IMR-90 (cell line): ENCODE data around the gene PRXL2B. TPM values are rescaled to one million over a fixed set of nuclear protein-coding genes. Genes with fewer than 3 reads are reported as not detected.

Experiments used
- ATAC-seq: fragments of 200-7000 bp; cut with Tn5 transposase; 2 replicates; pipeline ENCODE4 v1.9.1; 2020; ENCODE audit warnings: low read depth, mild to moderate bottlenecking, moderate library complexity
- BruUV-seq: library from RNA; stranded (reverse); fragments of 400-500 nt; replicated peaks from 2 replicates; lab custom pipeline; 2021; lab: Mats Ljungman, UMichigan
- CTCF ChIA-PET: fragments of 300-600 bp; formaldehyde crosslinking; extraction: SDS; loops from one replicate; lab custom pipeline; 2021; ENCODE audit warnings: antibody characterized with exemption; lab: Yijun Ruan, JAX
- POLR2A ChIA-PET: fragments of 300-600 bp; sonication (Branson Sonifier 250); formaldehyde crosslinking; loops from one replicate; lab custom pipeline; 2022; ENCODE audit warnings: antibody characterized with exemption; ENCODE audit not compliant: unreplicated experiment; lab: Charles Lee
- DNase-seq: peaks from one replicate; pipeline ENCODE4 v3.0.0; 2013
- H2AFZ ChIP-seq: replicated peaks from 2 replicates; pipeline ENCODE3; 2013; ENCODE audit warnings: low read length, mild to moderate bottlenecking; ENCODE audit not compliant: poor library complexity
- H2AK5ac ChIP-seq: 2 replicates; pipeline ENCODE4 v1.6.1; 2013; ENCODE audit warnings: low read depth, low read length, inconsistent platforms
- H2AK9ac ChIP-seq: replicated peaks from 2 replicates; pipeline ENCODE3; 2013; ENCODE audit warnings: mild to moderate bottlenecking, low read depth, low read length, moderate library complexity; ENCODE audit not compliant: poor library complexity
- H2BK120ac ChIP-seq: 2 replicates; pipeline ENCODE4 v1.6.1; 2013; ENCODE audit warnings: low read depth, low read length, inconsistent platforms
- H2BK15ac ChIP-seq: 3 replicates; pipeline ENCODE4 v1.6.1; 2013; ENCODE audit warnings: low read depth, low read length, inconsistent platforms
- H2BK20ac ChIP-seq: 2 replicates; pipeline ENCODE4 v1.6.1; 2013; ENCODE audit warnings: low read depth, mild to moderate bottlenecking, inconsistent platforms, low read length, moderate library complexity
- H2BK5ac ChIP-seq: 2 replicates; pipeline ENCODE4 v1.6.1; 2013; ENCODE audit warnings: mild to moderate bottlenecking, low read depth, low read length, inconsistent platforms; ENCODE audit not compliant: poor library complexity, severe bottlenecking
- H3K14ac ChIP-seq: replicated peaks from 2 replicates; pipeline ENCODE4 v1.6.1; 2013; ENCODE audit warnings: low read depth, low read length, inconsistent platforms
- H3K18ac ChIP-seq: 2 replicates; pipeline ENCODE4 v1.6.1; 2013; ENCODE audit warnings: low read depth, low read length, control low read depth
- H3K23ac ChIP-seq: 2 replicates; pipeline ENCODE4 v1.6.1; 2013; ENCODE audit warnings: low read depth, low read length, inconsistent platforms
- H3K27ac ChIP-seq: 2 replicates; pipeline ENCODE4 v1.5.1; 2013; ENCODE audit warnings: mild to moderate bottlenecking, control low read depth, low read length; ENCODE audit not compliant: insufficient read depth
- H3K27me3 ChIP-seq: 2 replicates; pipeline ENCODE4 v1.6.1; 2013; ENCODE audit warnings: low read length; ENCODE audit not compliant: control insufficient read depth, insufficient read depth
- H3K36me3 ChIP-seq: 2 replicates; pipeline ENCODE4 v1.6.1; 2013; ENCODE audit warnings: low read length, mixed read lengths; ENCODE audit not compliant: control insufficient read depth, insufficient read depth
- H3K4ac ChIP-seq: 2 replicates; pipeline ENCODE4 v1.6.1; 2013; ENCODE audit warnings: low read depth, low read length, inconsistent platforms
- H3K4me1 ChIP-seq: 2 replicates; pipeline ENCODE4 v1.6.1; 2013; ENCODE audit warnings: low read length, mixed read lengths; ENCODE audit not compliant: control insufficient read depth, insufficient read depth
- H3K4me2 ChIP-seq: 2 replicates; pipeline ENCODE4 v1.6.1; 2013; ENCODE audit warnings: low read depth, mild to moderate bottlenecking, control low read depth, low read length, moderate library complexity
- H3K4me3 ChIP-seq: 2 replicates; pipeline ENCODE4 v1.5.1; 2013; ENCODE audit warnings: low read depth, mild to moderate bottlenecking, control low read depth, low read length, moderate library complexity; ENCODE audit not compliant: insufficient read depth
- H3K56ac ChIP-seq: 2 replicates; pipeline ENCODE4 v1.6.1; 2013; ENCODE audit warnings: low read length, inconsistent platforms; ENCODE audit not compliant: insufficient read depth; ENCODE audit errors: extremely low read depth
- H3K79me1 ChIP-seq, 2 experiments: 2 replicates each; pipeline ENCODE4 v1.6.1; 2013; ENCODE audit warnings: low read length in 2 of 2, inconsistent platforms in 1 of 2, low read depth in 1 of 2
- H3K9ac ChIP-seq: 2 replicates; pipeline ENCODE4 v1.6.1; 2013; ENCODE audit warnings: low read depth, low read length, control low read depth
- H3K9me1 ChIP-seq: 2 replicates; pipeline ENCODE4 v1.6.1; 2013; ENCODE audit warnings: low read length, inconsistent platforms; ENCODE audit not compliant: insufficient read depth
- H3K9me3 ChIP-seq: 2 replicates; pipeline ENCODE4 v1.6.1; 2013; ENCODE audit warnings: low read length; ENCODE audit not compliant: control insufficient read depth, insufficient read depth
- H4K20me1 ChIP-seq: 2 replicates; pipeline ENCODE4 v1.6.1; 2013; ENCODE audit warnings: low read length, inconsistent platforms; ENCODE audit not compliant: insufficient read depth
- H4K5ac ChIP-seq: 2 replicates; pipeline ENCODE4 v1.6.1; 2013; ENCODE audit warnings: mild to moderate bottlenecking, low read depth, low read length, control low read depth
- H4K8ac ChIP-seq, 2 experiments: 2 replicates each; pipeline ENCODE4 v1.6.1; 2013; ENCODE audit warnings: low read depth in 2 of 2, low read length in 2 of 2, control low read depth in 1 of 2, inconsistent platforms in 1 of 2
- H4K91ac ChIP-seq: 2 replicates; pipeline ENCODE4 v1.6.1; 2013; ENCODE audit warnings: low read depth, low read length, inconsistent platforms; ENCODE audit not compliant: insufficient read depth
- MXI1 ChIP-seq: IDR thresholded peaks from 2 replicates; pipeline ENCODE4 v1.6.1; 2012; ENCODE audit warnings: low read depth, mild to moderate bottlenecking, low read length, moderate library complexity, borderline replicate concordance
- RCOR1 ChIP-seq: IDR thresholded peaks from 2 replicates; pipeline ENCODE4 v1.6.1; 2012; ENCODE audit warnings: mild to moderate bottlenecking, low read length, improper control_type of control experiment; ENCODE audit not compliant: insufficient replicate concordance
- SMC3 ChIP-seq: fragments of 150-350 bp; IDR thresholded peaks from 2 replicates; pipeline ENCODE4 v1.6.1; 2016; ENCODE audit warnings: low read depth, mild to moderate bottlenecking, antibody characterized with exemption, low read length, moderate library complexity
- WGBS, 2 experiments: methylation state at CpG; one replicate each; pipeline versions ENCODE4 v1.1.5 to v1.1.7; 2013; ENCODE audit warnings: missing lambda C conversion rate in 2 of 2; ENCODE audit not compliant: insufficient read length in 1 of 2; ENCODE audit errors: extremely low coverage in 2 of 2; 5-methylcytosine and 5-hydroxymethylcytosine counted together
- dilution Hi-C: fragments of 300-500 bp; cut with HindIII; formaldehyde crosslinking; loops from one replicate; pipeline ENCODE4 v1.14.3; 2018; ENCODE audit warnings: low sequenced_read_pairs; ENCODE audit not compliant: unreplicated experiment
- in situ Hi-C: fragments of 300-500 bp; cut with MboI; formaldehyde crosslinking; loops from 3 replicates; pipeline ENCODE4 v1.14.3; 2019; ENCODE audit warnings: low sequenced_read_pairs, inconsistent platforms, mixed read lengths
- intact Hi-C: fragments of 100-400 bp; cut with micrococcal nuclease; formaldehyde crosslinking; loops from 2 replicates; pipeline ENCODE4 v1.10.0; 2022
- polyA plus RNA-seq, 3 experiments: library from polyadenylated mRNA; depleted of rRNA; stranded (reverse); fragments of >200 nt; gene quantifications; 2 replicates each; pipeline ENCODE4 v1.2.3, GENCODE V29; 2012; ENCODE audit warnings: low replicate concordance in 1 of 3
- total RNA-seq: library from RNA; depleted of rRNA; stranded (reverse); fragments of >200 nt; gene quantifications from 2 replicates; pipeline ENCODE4 v1.2.3, GENCODE V29; 2012

The PRXL2B gene
- total and polyA plus RNA-seq, 2 of the 4 experiments (the other 2 are of a cell fraction): 10.9 to 22.3 TPM

GRCh38 chr1:2609319-2610035, 22.9 kb downstream of the PRXL2B start:
- no peaks in the 10 kb centered on the region for H3K4me1 ChIP-seq
- no peak overlapping the region for H4K91ac ChIP-seq
- H3K14ac ChIP-seq: no peak overlapping the region
- no peak overlapping the region for H3K18ac ChIP-seq
- no peak overlapping the region for H3K4ac ChIP-seq
- H3K27me3 ChIP-seq: no peaks in the 10 kb centered on the region; the same call in 1 of the 2 replicates
- TF ChIP-seq SMC3 (no peak), RCOR1 (no peak), MXI1 (no peak)
- no peak overlapping the region for H3K4me3 ChIP-seq
- 70% methylated on average over 19 of the region's 34 CpGs; no CpG with 5 or more reads in 1 of the 2 experiments for WGBS, 2 experiments
- H3K9ac ChIP-seq: no peak overlapping the region
- CTCF ChIA-PET: no interaction called here
- no peak overlapping the region for H2BK20ac ChIP-seq
- no peak overlapping the region for H2AK5ac ChIP-seq
- H3K9me3 ChIP-seq: 0 out of 2 replicates have a peak, but pooled peaks cover 1% of the 10 kb centered on the region
- in situ Hi-C loops (no loop called here), dilution Hi-C loops (no loop called here), intact Hi-C loops (no loop called here)
- H4K5ac ChIP-seq: no peak overlapping the region
- no peaks in the 10 kb centered on the region for H3K36me3 ChIP-seq
- ATAC-seq: no peak
- no peak overlapping the region for H3K4me2 ChIP-seq
- H3K56ac ChIP-seq: no peak overlapping the region
- H2BK5ac ChIP-seq: no peak overlapping the region
- no peaks in the 10 kb centered on the region for H3K9me1 ChIP-seq
- H3K27ac ChIP-seq: no peak overlapping the region
- no peak overlapping the region for H4K8ac ChIP-seq
- H2BK120ac ChIP-seq: no peak overlapping the region
- POLR2A ChIA-PET: no interaction called here
- no peak for DNase-seq
- no TSS peak for BruUV-seq
- H2BK15ac ChIP-seq: no peak overlapping the region
- no peak overlapping the region for H2AK9ac ChIP-seq
- no peaks in the 10 kb centered on the region for H4K20me1 ChIP-seq
- H3K23ac ChIP-seq: no peak overlapping the region
- H2AFZ ChIP-seq: no peak overlapping the region
- H3K79me1 ChIP-seq: no peaks in the 10 kb centered on the region
